Esophagus muscularis mucosa (tissue), 4 donors: ENCODE results near the gene ROBO2. TPM values are rescaled to one million over a fixed set of nuclear protein-coding genes. Genes with fewer than 3 reads are reported as not detected.

Experiments used
- DNase-seq: peaks from one replicate; pipeline ENCODE4 v3.0.0-alpha.2; 2017; ENCODE audit errors: extremely low spot score
- H3K27ac ChIP-seq, 4 donors: fragments of 200-600 bp; sonication (generic); replicated peaks in 1 of 4; 1 replicate in 3 of 4; 2 replicates in 1 of 4; pipeline ENCODE4 v1.5.1; 2016 to 2019; ENCODE audit warnings: mild to moderate bottlenecking in 1 of 4
- H3K27me3 ChIP-seq, 4 donors: fragments of 200-600 bp; sonication (generic); one replicate each; pipeline versions ENCODE4 v1.5.1 to v1.6.0; 2016 to 2019
- H3K36me3 ChIP-seq, 4 donors: fragments of 200-600 bp; sonication (generic); one replicate each; pipeline ENCODE4 v1.5.1; 2016 to 2019
- H3K4me1 ChIP-seq, 4 donors: fragments of 200-600 bp; sonication (generic); one replicate each; pipeline ENCODE4 v1.5.1; 2016 to 2019
- H3K4me3 ChIP-seq, 4 donors: fragments of 200-600 bp; sonication (generic); 1 replicate in 2 of 4; 2 replicates in 2 of 4; pipeline ENCODE4 v1.5.1; 2016 to 2019; ENCODE audit warnings: mild to moderate bottlenecking in 4 of 4, moderate library complexity in 1 of 4
- H3K9me3 ChIP-seq, 4 donors: fragments of 200-600 bp; sonication (generic); 1 replicate in 3 of 4; 2 replicates in 1 of 4; pipeline ENCODE4 v1.5.1; 2016 to 2019
- CTCF ChIP-seq, 3 experiments: fragments of 200-600 bp in 2 of 3; fragments of 450-650 bp in 1 of 3; sonication (generic) in 2 of 3; IDR thresholded peaks; one replicate each; pipeline ENCODE4 v1.5.1; 2017 to 2019; ENCODE audit warnings: antibody characterized with exemption in 3 of 3, mild to moderate bottlenecking in 2 of 3, moderate library complexity in 1 of 3
- EP300 ChIP-seq: sonication (generic); formaldehyde crosslinking; IDR thresholded peaks from one replicate; pipeline ENCODE4 v1.6.1; 2017; ENCODE audit warnings: antibody characterized with exemption
- POLR2A ChIP-seq: fragments of 450-650 bp; IDR thresholded peaks from one replicate; pipeline ENCODE4 v1.6.1; 2017; ENCODE audit warnings: antibody characterized with exemption, moderate library complexity, mild to moderate bottlenecking, low read depth
- POLR2AphosphoS5 ChIP-seq, 2 donors: sonication (generic); formaldehyde crosslinking; IDR thresholded peaks; one replicate each; pipeline ENCODE4 v1.6.1; 2017; ENCODE audit warnings: antibody characterized with exemption in 2 of 2
- WGBS: methylation state at CpG from one replicate; pipeline ENCODE4 v1.1.5; 2018; 5-methylcytosine and 5-hydroxymethylcytosine counted together
- intact Hi-C: fragments of 100-400 bp; cut with DNase I; formaldehyde crosslinking; loops from one replicate; pipeline ENCODE4 v1.15.1; 2023
- total RNA-seq, 4 donors: library from RNA; depleted of rRNA; stranded (reverse); fragments of >200 nt; gene quantifications; one replicate each; pipeline versions ENCODE4 v1.1.0 to v1.2.1, GENCODE V29; 2016

ROBO2 gene
- total RNA-seq, 4 donors from 2014 or later: 0.83 to 2.1 (median 1.3) TPM

GRCh38 chr3:77189258-77189657, 149.4 kb downstream of the ROBO2 start:
- no peak for TF ChIP-seq POLR2A
- TF ChIP-seq CTCF (IDR thresholded peaks at IDR 0.05): no peak
- TF ChIP-seq POLR2AphosphoS5 (IDR thresholded peaks at IDR 0.05): no peak
- no peak for TF ChIP-seq EP300
- 77% methylated on average over 2 of the region's 2 CpGs for WGBS
- H3K36me3 ChIP-seq: no peaks in the 10 kb centered on the region
- no peak overlapping the region for H3K4me3 ChIP-seq
- no peaks in the 10 kb centered on the region for H3K9me3 ChIP-seq
- DNase-seq: no peak
- H3K27ac ChIP-seq: no peak overlapping the region
- intact Hi-C loops: no loop called here
- H3K27me3 ChIP-seq: no peaks in the 10 kb centered on the region
- H3K4me1 ChIP-seq: peaks cover 0 to 7% (median 3%) of the 10 kb centered on the region in 4 donors

- Histone ChIP-seq H3K27me3 (no peaks in the 10 kb centered on the region), H3K4me1 (peaks cover 0 to 7% (median 3%) of the 10 kb centered on the region in 4 donors), H3K27ac (no peak overlapping the region), H3K36me3 (no peaks in the 10 kb centered on the region), H3K9me3 (no peaks in the 10 kb centered on the region), H3K4me3 (no peak overlapping the region)
- TF ChIP-seq EP300 (no peak), CTCF (IDR thresholded peaks at IDR 0.05) (no peak), POLR2AphosphoS5 (IDR thresholded peaks at IDR 0.05) (no peak), POLR2A (no peak)
- 76% methylated on average over 2 of the region's 2 CpGs for WGBS
- intact Hi-C loops: no loop called here
- no peak for DNase-seq
Observed at GRCh38 chr3:77189684-77190083, 149.8 kb downstream of the ROBO2 start.

- H3K4me1 ChIP-seq: peaks cover 0 to 7% (median 3%) of the 10 kb centered on the region in 4 donors
- H3K36me3 ChIP-seq: no peaks in the 10 kb centered on the region
- no peak overlapping the region for H3K4me3 ChIP-seq
- 14% methylated on average over 3 of the region's 3 CpGs for WGBS
- no peaks in the 10 kb centered on the region for H3K9me3 ChIP-seq
- no peak for DNase-seq
- intact Hi-C loops: no loop called here
- TF ChIP-seq CTCF (IDR thresholded peaks at IDR 0.05): no peak
- TF ChIP-seq EP300: no peak
- no peaks in the 10 kb centered on the region for H3K27me3 ChIP-seq
- no peak overlapping the region for H3K27ac ChIP-seq
Observed at GRCh38 chr3:77190374-77190773, 150.5 kb downstream of the ROBO2 start.

- Histone ChIP-seq H3K36me3 (no peaks in the 10 kb centered on the region), H3K4me1 (peaks cover 0 to 7% (median 3%) of the 10 kb centered on the region in 4 donors), H3K27me3 (no peaks in the 10 kb centered on the region), H3K9me3 (no peaks in the 10 kb centered on the region), H3K27ac (no peak overlapping the region), H3K4me3 (no peak overlapping the region)
- intact Hi-C loops: no loop called here
- WGBS: 71% methylated on average over 4 of the region's 4 CpGs
- TF ChIP-seq POLR2AphosphoS5 (IDR thresholded peaks at IDR 0.05) (no peak), EP300 (no peak), CTCF (IDR thresholded peaks at IDR 0.05) (no peak), POLR2A (no peak)
- no peak for DNase-seq
Observed at GRCh38 chr3:77191014-77191413, 151.1 kb downstream of the ROBO2 start.

GRCh38 chr3:77191640-77192039, 151.7 kb downstream of the ROBO2 start:
- TF ChIP-seq POLR2AphosphoS5 (IDR thresholded peaks at IDR 0.05) (no peak), CTCF (IDR thresholded peaks at IDR 0.05) (no peak), EP300 (no peak), POLR2A (no peak)
- 82% methylated on average over 3 of the region's 3 CpGs for WGBS
- intact Hi-C loops: no loop called here
- H3K36me3 ChIP-seq: no peaks in the 10 kb centered on the region
- peaks cover 0 to 7% (median 3%) of the 10 kb centered on the region in 4 donors for H3K4me1 ChIP-seq
- no peak for DNase-seq
- no peak overlapping the region for H3K4me3 ChIP-seq
- H3K27ac ChIP-seq: no peak overlapping the region
- no peaks in the 10 kb centered on the region for H3K9me3 ChIP-seq
- H3K27me3 ChIP-seq: no peaks in the 10 kb centered on the region
